Tibial artery (tissue), 4 donors: Measurements from ENCODE around the gene PTPRG.

ENCODE experiments used
- DNase-seq, 2 donors: peaks; one replicate each; pipeline ENCODE4 v3.0.0-alpha.2; 2019
- H3K27ac ChIP-seq, 2 donors: fragments of 200-600 bp; sonication (generic) in 1 of 2; 1 replicate in 1 of 2; 2 replicates in 1 of 2; pipeline ENCODE4 v1.5.1; 2018 to 2019; ENCODE audit warnings: mild to moderate bottlenecking in 1 of 2
- H3K27me3 ChIP-seq, 2 donors: fragments of 200-600 bp; sonication (generic) in 1 of 2; one replicate each; pipeline versions ENCODE4 v1.5.1 to v1.6.0; 2016 to 2019
- H3K36me3 ChIP-seq, 3 donors: fragments of 200-600 bp; sonication (generic) in 2 of 3; one replicate each; pipeline ENCODE4 v1.5.1; 2016 to 2019; ENCODE audit warnings: mild to moderate bottlenecking in 2 of 3
- H3K4me1 ChIP-seq, 4 donors: fragments of 200-600 bp; sonication (generic) in 2 of 4; 1 replicate in 3 of 4; 2 replicates in 1 of 4; pipeline ENCODE4 v1.5.1; 2016 to 2019
- H3K4me3 ChIP-seq, 2 donors: fragments of 200-600 bp; sonication (generic) in 1 of 2; 1 replicate in 1 of 2; 2 replicates in 1 of 2; pipeline ENCODE4 v1.5.1; 2018 to 2019; ENCODE audit warnings: mild to moderate bottlenecking in 2 of 2
- H3K9me3 ChIP-seq, 3 donors: fragments of 200-600 bp; sonication (generic) in 1 of 3; one replicate each; pipeline ENCODE4 v1.5.1; 2016 to 2019
- CTCF ChIP-seq, 2 experiments: fragments of 200-600 bp in 1 of 2; fragments of 450-650 bp in 1 of 2; IDR thresholded peaks; one replicate each; pipeline ENCODE4 v1.5.1; 2017 to 2019; ENCODE audit warnings: antibody characterized with exemption in 2 of 2, mild to moderate bottlenecking in 1 of 2, moderate library complexity in 1 of 2
- intact Hi-C: fragments of 100-400 bp; cut with DNase I; formaldehyde crosslinking; loops from one replicate; pipeline ENCODE4 v1.15.0; 2023; ENCODE audit warnings: low total_unique reads

Gene PTPRG

GRCh38 chr3:62041681-62042080 lies 480.3 kb downstream of the PTPRG start:
- peaks cover 0 to 36% (median 1%) of the 10 kb centered on the region in 4 donors for H3K4me1 ChIP-seq
- intact Hi-C loops = no loop called here
- no peak for TF ChIP-seq CTCF (IDR thresholded peaks at IDR 0.05)

GRCh38 chr3:62044874-62045411 lies 483.6 kb downstream of the PTPRG start:
- no peak for TF ChIP-seq CTCF (IDR thresholded peaks at IDR 0.05)
- H3K27me3 ChIP-seq = no peaks in the 10 kb centered on the region
- H3K9me3 ChIP-seq = no peaks in the 10 kb centered on the region
- DNase-seq = no peak
- no peaks in the 10 kb centered on the region for H3K36me3 ChIP-seq
- peaks cover 0 to 13% (median 0%) of the 10 kb centered on the region in 4 donors for H3K4me1 ChIP-seq
- no peak overlapping the region for H3K27ac ChIP-seq
- H3K4me3 ChIP-seq = no peak overlapping the region
- intact Hi-C loops = no loop called here

More at GRCh38 chr3:62041681-62042080, 480.3 kb downstream of the PTPRG start:
- Histone ChIP-seq H3K27ac (no peak overlapping the region), H3K27me3 (no peaks in the 10 kb centered on the region), H3K36me3 (no peaks in the 10 kb centered on the region), H3K4me3 (no peak overlapping the region), H3K9me3 (no peaks in the 10 kb centered on the region)
- DNase-seq = no peak

DNA sequence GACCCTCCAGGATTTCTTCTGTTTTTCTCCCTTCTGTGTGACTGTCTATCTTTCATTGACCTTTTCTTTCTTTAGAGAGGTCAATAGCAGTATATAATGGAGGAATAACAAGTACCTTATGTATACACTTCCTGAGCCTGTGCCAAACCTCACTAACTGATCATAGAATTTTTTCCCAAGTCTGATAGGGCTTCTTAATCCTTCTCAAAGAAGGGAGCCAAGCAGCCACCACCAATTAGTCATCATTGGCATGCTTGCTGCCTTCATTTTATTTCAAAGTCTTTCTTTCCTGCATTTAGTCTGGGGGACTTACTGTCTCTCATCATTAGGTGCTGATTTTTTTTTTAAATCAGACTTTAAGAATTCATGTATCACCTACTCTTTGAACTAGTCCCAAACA lies 485.0 kb downstream of the PTPRG start:
- Histone ChIP-seq H3K36me3 (no peaks in the 10 kb centered on the region), H3K9me3 (no peaks in the 10 kb centered on the region), H3K4me3 (no peak overlapping the region), H3K4me1 (peaks cover 0 to 12% (median 0%) of the 10 kb centered on the region in 4 donors), H3K27ac (no peak overlapping the region), H3K27me3 (no peaks in the 10 kb centered on the region)
- no peak for TF ChIP-seq CTCF (IDR thresholded peaks at IDR 0.05)
- no peak for DNase-seq
- intact Hi-C loops = no loop called here

- H3K4me3 ChIP-seq = no peak overlapping the region
- H3K27me3 ChIP-seq = no peaks in the 10 kb centered on the region
- TF ChIP-seq CTCF (IDR thresholded peaks at IDR 0.05) = no peak
- H3K36me3 ChIP-seq = no peaks in the 10 kb centered on the region
- H3K9me3 ChIP-seq = no peaks in the 10 kb centered on the region
- DNase-seq = no peak
- H3K27ac ChIP-seq = no peak overlapping the region
- intact Hi-C loops = no loop called here
- peaks cover 0 to 12% (median 0%) of the 10 kb centered on the region in 4 donors for H3K4me1 ChIP-seq
Measured at GRCh38 chr3:62048577-62048976, 487.2 kb downstream of the PTPRG start.

DNA sequence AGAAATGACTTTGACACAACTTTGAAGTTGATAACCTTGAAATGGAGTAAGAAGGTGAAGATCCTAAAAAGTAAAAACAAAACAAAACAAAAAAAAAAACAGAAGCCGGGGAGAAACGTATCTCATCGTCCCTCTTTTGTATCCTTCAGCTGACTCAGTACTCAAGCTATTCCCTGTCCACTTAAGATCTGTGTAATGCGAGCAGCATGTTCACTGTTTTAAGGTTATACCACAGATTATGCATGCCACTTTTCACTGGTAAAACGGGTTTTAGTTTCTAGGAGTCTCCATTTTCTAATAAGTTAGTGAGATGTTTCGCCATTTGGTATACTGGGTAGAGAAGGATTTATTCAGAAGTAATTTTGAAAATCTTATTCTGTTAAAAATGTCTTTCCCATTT lies 487.7 kb downstream of the PTPRG start:
- no peaks in the 10 kb centered on the region for H3K27me3 ChIP-seq
- no peak overlapping the region for H3K27ac ChIP-seq
- peaks cover 0 to 12% (median 0%) of the 10 kb centered on the region in 4 donors for H3K4me1 ChIP-seq
- intact Hi-C loops = no loop called here
- no peaks in the 10 kb centered on the region for H3K9me3 ChIP-seq
- no peak for TF ChIP-seq CTCF (IDR thresholded peaks at IDR 0.05)
- H3K36me3 ChIP-seq = no peaks in the 10 kb centered on the region
- no peak for DNase-seq
- no peak overlapping the region for H3K4me3 ChIP-seq

GRCh38 chr3:62051506-62051905 lies 490.1 kb downstream of the PTPRG start:
- Histone ChIP-seq H3K4me3 (no peak overlapping the region), H3K9me3 (no peaks in the 10 kb centered on the region), H3K27me3 (no peaks in the 10 kb centered on the region), H3K27ac (no peak overlapping the region), H3K36me3 (no peaks in the 10 kb centered on the region), H3K4me1 (peaks cover 0 to 10% (median under 1%) of the 10 kb centered on the region in 4 donors)
- no peak for TF ChIP-seq CTCF (IDR thresholded peaks at IDR 0.05)
- intact Hi-C loops = no loop called here
- no peak for DNase-seq
